ENCODE measurements around the gene EPN1. TPM values are rescaled to one million over a fixed set of nuclear protein-coding genes. Genes with fewer than 3 reads are reported as not detected.
"Not testable (repeated sequence)": the region's sequence is repeated elsewhere in the genome, so short reads cannot be mapped to it uniquely, and the experiment has no call there.

The EPN1 gene
- total and polyA plus RNA-seq, 2 of the 8 experiments (the other 6 are each of a cell fraction or from before 2014, with no cell fraction given), result 49.6 to 200 TPM

- CTCF ChIA-PET (ENCODE audit: partially characterized antibody); H4K91ac ChIP-seq (replicated peaks; ENCODE audit: insufficient read length, low read length); H3K14ac ChIP-seq (ENCODE audit: insufficient read length); H3K23me2 ChIP-seq (ENCODE audit: low read depth, low read length); H3K27ac ChIP-seq (ENCODE audit: low read depth, low read length); H2BK20ac ChIP-seq (ENCODE audit: low read length); H3K79me2 ChIP-seq (ENCODE audit: control insufficient read depth in 1 of 2, insufficient read depth in 2 of 2, low read length in 2 of 2); H2BK5ac ChIP-seq (ENCODE audit: low read depth, low read length); FAIRE-seq; H3K9ac ChIP-seq (replicated peaks in 1 of 4; ENCODE audit: extremely low read depth in 1 of 4, low read depth in 3 of 4, low read length in 3 of 4); H3K4ac ChIP-seq (replicated peaks; ENCODE audit: insufficient read length, low read depth, low read length); H3K27me3 ChIP-seq (replicated peaks in 1 of 4; ENCODE audit: control insufficient read depth in 3 of 4, extremely low read depth in 1 of 4, insufficient read depth in 3 of 4, low read length in 3 of 4); H2BK15ac ChIP-seq (ENCODE audit: low read length); H4K20me1 ChIP-seq (replicated peaks in 1 of 2; ENCODE audit: control insufficient read depth in 1 of 2, insufficient read depth in 2 of 2, low read length in 2 of 2); H2BK120ac ChIP-seq (replicated peaks; ENCODE audit: low read depth, low read length); H2BK12ac ChIP-seq (ENCODE audit: low read depth, low read length); H3K4me2 ChIP-seq (ENCODE audit: insufficient read depth in 1 of 2, low read depth in 2 of 2, low read length in 2 of 2); H3K4me3 ChIP-seq (ENCODE audit: extremely low read depth in 1 of 4, insufficient read depth in 2 of 4, low read depth in 3 of 4, low read length in 4 of 4); H2AK5ac ChIP-seq (ENCODE audit: low read depth, low read length); H3K4me1 ChIP-seq (replicated peaks in 1 of 4; ENCODE audit: control insufficient read depth in 3 of 4, insufficient read depth in 4 of 4, low read length in 3 of 4); H4K5ac ChIP-seq (ENCODE audit: insufficient read length, low read depth, low read length); H3K56ac ChIP-seq (replicated peaks; ENCODE audit: insufficient read length, low read depth, low read length); DNase-seq (ENCODE audit: low read depth in 1 of 2, low spot score in 2 of 2); H3K79me1 ChIP-seq (ENCODE audit: low read depth, low read length); H3K36me3 ChIP-seq (ENCODE audit: control insufficient read depth in 2 of 4, insufficient read depth in 4 of 4, low read length in 3 of 4); H3K18ac ChIP-seq (ENCODE audit: extremely low read depth, low read length); H3K23ac ChIP-seq (ENCODE audit: insufficient read length); H2AFZ ChIP-seq (ENCODE audit: low read length); H4K8ac ChIP-seq (ENCODE audit: extremely low read depth, insufficient read depth, low read length); POLR2A ChIA-PET (ENCODE audit: partially characterized antibody): not testable (repeated sequence)
- WGBS, 2 experiments (ENCODE audit: extremely low coverage in 1 of 2, insufficient coverage in 1 of 2, insufficient read length in 1 of 2, insufficient replicate concordance in 2 of 2, low coverage in 1 of 2, low lambda C conversion rate in 2 of 2, missing lambda C conversion rate in 1 of 2), result 61% methylated on average over 4 of the region's 4 CpGs; no CpG with 5 or more reads in 1 of the 2 experiments
- peaks cover 52 to 59% of the 10 kb centered on the region in 2 experiments for H3K9me3 ChIP-seq (ENCODE audit: insufficient read depth in 2 of 2, low read depth in 1 of 2, low read length in 1 of 2)
Measured at GRCh38 chr19:55756808-55757207, 81.8 kb downstream of the EPN1 start.

- FAIRE-seq; CTCF ChIA-PET (ENCODE audit: partially characterized antibody); H3K79me1 ChIP-seq (ENCODE audit: low read depth, low read length); H2BK5ac ChIP-seq (ENCODE audit: low read depth, low read length); H2BK15ac ChIP-seq (ENCODE audit: low read length); H3K36me3 ChIP-seq (ENCODE audit: control insufficient read depth in 2 of 4, insufficient read depth in 4 of 4, low read length in 3 of 4); H2BK120ac ChIP-seq (replicated peaks; ENCODE audit: low read depth, low read length); H3K4me1 ChIP-seq (replicated peaks in 1 of 4; ENCODE audit: control insufficient read depth in 3 of 4, insufficient read depth in 4 of 4, low read length in 3 of 4); H3K79me2 ChIP-seq (ENCODE audit: control insufficient read depth in 1 of 2, insufficient read depth in 2 of 2, low read length in 2 of 2); H2AK5ac ChIP-seq (ENCODE audit: low read depth, low read length); H4K5ac ChIP-seq (ENCODE audit: insufficient read length, low read depth, low read length); H3K27ac ChIP-seq (ENCODE audit: low read depth, low read length); H2AFZ ChIP-seq (ENCODE audit: low read length); H4K91ac ChIP-seq (replicated peaks; ENCODE audit: insufficient read length, low read length); H3K4me2 ChIP-seq (ENCODE audit: insufficient read depth in 1 of 2, low read depth in 2 of 2, low read length in 2 of 2); H3K27me3 ChIP-seq (replicated peaks in 1 of 4; ENCODE audit: control insufficient read depth in 3 of 4, extremely low read depth in 1 of 4, insufficient read depth in 3 of 4, low read length in 3 of 4); H3K4ac ChIP-seq (replicated peaks; ENCODE audit: insufficient read length, low read depth, low read length); H4K8ac ChIP-seq (ENCODE audit: extremely low read depth, insufficient read depth, low read length); H3K18ac ChIP-seq (ENCODE audit: extremely low read depth, low read length); H3K23ac ChIP-seq (ENCODE audit: insufficient read length); POLR2A ChIA-PET (ENCODE audit: partially characterized antibody); H4K20me1 ChIP-seq (replicated peaks in 1 of 2; ENCODE audit: control insufficient read depth in 1 of 2, insufficient read depth in 2 of 2, low read length in 2 of 2); DNase-seq (ENCODE audit: low read depth in 1 of 2, low spot score in 2 of 2); H3K23me2 ChIP-seq (ENCODE audit: low read depth, low read length); H3K56ac ChIP-seq (replicated peaks; ENCODE audit: insufficient read length, low read depth, low read length); H3K9ac ChIP-seq (replicated peaks in 1 of 4; ENCODE audit: extremely low read depth in 1 of 4, low read depth in 3 of 4, low read length in 3 of 4); H3K4me3 ChIP-seq (ENCODE audit: extremely low read depth in 1 of 4, insufficient read depth in 2 of 4, low read depth in 3 of 4, low read length in 4 of 4); H2BK20ac ChIP-seq (ENCODE audit: low read length); H2BK12ac ChIP-seq (ENCODE audit: low read depth, low read length); H3K14ac ChIP-seq (ENCODE audit: insufficient read length): not testable (repeated sequence)
- peaks cover 39 to 54% of the 10 kb centered on the region in 2 experiments for H3K9me3 ChIP-seq (ENCODE audit: insufficient read depth in 2 of 2, low read depth in 1 of 2, low read length in 1 of 2)
- WGBS, 2 experiments (ENCODE audit: extremely low coverage in 1 of 2, insufficient coverage in 1 of 2, insufficient read length in 1 of 2, insufficient replicate concordance in 2 of 2, low coverage in 1 of 2, low lambda C conversion rate in 2 of 2, missing lambda C conversion rate in 1 of 2), result 81% methylated on average over 2 of the region's 3 CpGs; no CpG with 5 or more reads in 1 of the 2 experiments
Measured at GRCh38 chr19:55758797-55759196, 83.8 kb downstream of the EPN1 start, which contains the start of gene RFPL4A. Gene RFPL4A, plus strand, starts transcription at chr19:55759097. Its CDS starts 2,704 bp downstream, at chr19:55761801.

Measured in H1 (cell line).